ENCODE results near the gene SPATA12. TPM values are rescaled to one million over a fixed set of nuclear protein-coding genes. Genes with fewer than 3 reads are reported as not detected.

SPATA12 gene
- total and polyA plus RNA-seq, 7 donors: 0.01 TPM; not detected in 6

- 96 to 98% (median 97%) methylated on average over 9 of the region's 9 CpGs for WGBS, 3 donors
- ATAC-seq: no peak
- Histone ChIP-seq H3K36me3 (ENCODE audit: insufficient read depth in 1 of 2, low read depth in 1 of 2) (peaks cover 0 to 2% of the 10 kb centered on the region in 2 donors), H3K9me3 (no peaks in the 10 kb centered on the region), H3K27me3 (ENCODE audit: insufficient read depth in 3 of 3, low read length in 2 of 3) (peaks cover 0 to 4% (median 0%) of the 10 kb centered on the region in 3 donors), H3K4me3 (no peak overlapping the region), H3K27ac (no peak overlapping the region), H3K4me1 (no peaks in the 10 kb centered on the region)
- DNase-seq: no peak
- intact Hi-C loops (cut with DNase I): loop anchor here in 1 of 2 donors (10.0 kb wide), 1 partner anchor 329 kb away; no protein-coding TSS in a partner anchor
- no peak for TF ChIP-seq CTCF (IDR thresholded peaks at IDR 0.05)
Observed at GRCh38 chr3:57105585-57105984, 45.1 kb downstream of the SPATA12 start.

GRCh38 chr3:57108684-57109083 lies 48.2 kb downstream of the SPATA12 start:
- no peak overlapping the region for H3K4me3 ChIP-seq
- ATAC-seq: no peak
- peaks cover 0 to 9% (median 0%) of the 10 kb centered on the region in 3 donors for H3K27me3 ChIP-seq (ENCODE audit: insufficient read depth in 3 of 3, low read length in 2 of 3)
- 96 to 98% (median 98%) methylated on average over 8 of the region's 8 CpGs for WGBS, 3 donors
- no peak overlapping the region for H3K27ac ChIP-seq
- intact Hi-C loops (cut with DNase I): loop anchor here in 1 of 2 donors (10.0 kb wide), 1 partner anchor 326 kb away; no protein-coding TSS in a partner anchor
- no peak for DNase-seq
- no peak for TF ChIP-seq CTCF (IDR thresholded peaks at IDR 0.05)
- H3K9me3 ChIP-seq: no peaks in the 10 kb centered on the region
- peaks cover 0 to 2% of the 10 kb centered on the region in 2 donors for H3K36me3 ChIP-seq (ENCODE audit: insufficient read depth in 1 of 2, low read depth in 1 of 2)
- no peaks in the 10 kb centered on the region for H3K4me1 ChIP-seq

- DNase-seq: no peak
- 81 to 83% (median 83%) methylated on average over 15 of the region's 15 CpGs for WGBS, 3 donors
- Histone ChIP-seq H3K4me1 (no peaks in the 10 kb centered on the region), H3K4me3 (no peak overlapping the region), H3K27me3 (ENCODE audit: insufficient read depth in 3 of 3, low read length in 2 of 3) (peaks cover 0 to 9% (median 0%) of the 10 kb centered on the region in 3 donors), H3K9me3 (no peaks in the 10 kb centered on the region), H3K27ac (no peak overlapping the region), H3K36me3 (ENCODE audit: insufficient read depth in 1 of 2, low read depth in 1 of 2) (no peaks in the 10 kb centered on the region)
- TF ChIP-seq CTCF (IDR thresholded peaks at IDR 0.05): no peak
- intact Hi-C loops (cut with DNase I): loop anchor here in 1 of 2 donors (10.0 kb wide), 1 partner anchor 325 kb away; no protein-coding TSS in a partner anchor
- ATAC-seq: no peak
Observed at GRCh38 chr3:57109437-57110199, 49.2 kb downstream of the SPATA12 start.

- Histone ChIP-seq H3K9me3 (no peaks in the 10 kb centered on the region), H3K4me1 (no peaks in the 10 kb centered on the region), H3K4me3 (no peak overlapping the region), H3K27ac (no peak overlapping the region), H3K27me3 (ENCODE audit: insufficient read depth in 3 of 3, low read length in 2 of 3) (peaks cover 0 to 9% (median 0%) of the 10 kb centered on the region in 3 donors), H3K36me3 (ENCODE audit: insufficient read depth in 1 of 2, low read depth in 1 of 2) (no peaks in the 10 kb centered on the region)
- intact Hi-C loops (cut with DNase I): no loop called here
- ATAC-seq (no peak), DNase-seq (no peak)
- WGBS, 3 donors: 78 to 80% (median 79%) methylated on average over 4 of the region's 4 CpGs
- no peak for TF ChIP-seq CTCF (IDR thresholded peaks at IDR 0.05)
Observed at GRCh38 chr3:57110214-57110613, 49.8 kb downstream of the SPATA12 start.

Measured in psoas muscle (tissue), 8 donors.